ENCODE results near the gene FOXN4.

DNA sequence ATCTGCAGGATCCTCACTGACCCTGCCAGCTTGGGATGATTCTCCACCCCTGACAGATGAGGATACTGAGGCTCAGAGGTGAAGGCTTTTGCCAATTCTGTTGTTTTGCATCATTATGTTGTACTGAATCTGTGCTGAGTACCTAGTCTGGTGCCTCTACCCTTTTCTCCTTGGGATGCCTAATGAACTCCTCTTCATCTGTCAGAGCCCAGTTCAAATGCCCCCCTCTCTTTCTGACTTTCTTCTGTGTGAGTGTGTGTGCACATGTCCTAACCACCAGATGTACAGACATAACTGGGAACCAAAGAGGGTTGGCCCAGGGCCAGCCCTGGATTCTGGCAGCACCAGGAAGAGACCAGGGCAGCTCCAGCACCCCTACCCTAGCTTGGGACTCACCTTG lies 22.8 kb downstream of the FOXN4 start:
- no peak for TF ChIP-seq EP300 (IDR thresholded peaks at IDR 0.05)
- TF ChIP-seq, protein P1, sequence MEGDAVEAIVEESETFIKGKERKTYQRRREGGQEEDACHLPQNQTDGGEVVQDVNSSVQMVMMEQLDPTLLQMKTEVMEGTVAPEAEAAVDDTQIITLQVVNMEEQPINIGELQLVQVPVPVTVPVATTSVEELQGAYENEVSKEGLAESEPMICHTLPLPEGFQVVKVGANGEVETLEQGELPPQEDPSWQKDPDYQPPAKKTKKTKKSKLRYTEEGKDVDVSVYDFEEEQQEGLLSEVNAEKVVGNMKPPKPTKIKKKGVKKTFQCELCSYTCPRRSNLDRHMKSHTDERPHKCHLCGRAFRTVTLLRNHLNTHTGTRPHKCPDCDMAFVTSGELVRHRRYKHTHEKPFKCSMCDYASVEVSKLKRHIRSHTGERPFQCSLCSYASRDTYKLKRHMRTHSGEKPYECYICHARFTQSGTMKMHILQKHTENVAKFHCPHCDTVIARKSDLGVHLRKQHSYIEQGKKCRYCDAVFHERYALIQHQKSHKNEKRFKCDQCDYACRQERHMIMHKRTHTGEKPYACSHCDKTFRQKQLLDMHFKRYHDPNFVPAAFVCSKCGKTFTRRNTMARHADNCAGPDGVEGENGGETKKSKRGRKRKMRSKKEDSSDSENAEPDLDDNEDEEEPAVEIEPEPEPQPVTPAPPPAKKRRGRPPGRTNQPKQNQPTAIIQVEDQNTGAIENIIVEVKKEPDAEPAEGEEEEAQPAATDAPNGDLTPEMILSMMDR (IDR thresholded peaks at IDR 0.05), result no peak
- TF ChIP-seq POLR2A (IDR thresholded peaks at IDR 0.05), result no peak

Measured in tibial nerve (tissue), 4 donors.